HG03457 (cell line): ENCODE data around the gene COL15A1.
"Not testable (repeated sequence)": the region's sequence is repeated elsewhere in the genome, so short reads cannot be mapped to it uniquely, and the experiment has no call there.

Source experiments
- ATAC-seq: cut with Tn5 transposase; IDR thresholded peaks from one replicate; pipeline ENCODE4 v1.9.1; 2021; ENCODE audit warnings: moderate number of reproducible peaks; ENCODE audit not compliant: unreplicated experiment

Gene COL15A1

DNA sequence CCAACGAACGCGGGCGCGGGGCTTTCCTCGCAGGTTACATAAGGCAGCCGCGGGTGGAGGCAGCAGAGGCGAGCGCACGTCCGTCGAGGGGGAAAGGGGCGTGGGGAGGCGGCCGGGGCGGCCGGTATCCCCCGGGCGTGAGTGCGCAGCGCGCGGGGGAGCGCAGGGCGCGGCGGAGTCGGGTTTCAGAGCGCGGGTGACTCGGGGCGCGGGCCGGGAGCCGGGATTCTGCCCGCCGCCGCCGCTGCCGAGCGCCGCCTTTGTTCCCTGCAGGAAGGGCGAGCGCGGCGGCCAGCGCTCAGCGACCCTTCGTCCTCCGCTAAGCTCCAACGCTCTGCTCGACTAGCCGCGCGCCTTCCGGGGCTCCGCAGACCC lies at the start of gene COL15A1:
Gene COL15A1, plus strand, starts transcription at position 226 of the 375 bp plus-strand sequence. CDS start 155 bp downstream, outside the sequence.
- no peak for ATAC-seq

DNA sequence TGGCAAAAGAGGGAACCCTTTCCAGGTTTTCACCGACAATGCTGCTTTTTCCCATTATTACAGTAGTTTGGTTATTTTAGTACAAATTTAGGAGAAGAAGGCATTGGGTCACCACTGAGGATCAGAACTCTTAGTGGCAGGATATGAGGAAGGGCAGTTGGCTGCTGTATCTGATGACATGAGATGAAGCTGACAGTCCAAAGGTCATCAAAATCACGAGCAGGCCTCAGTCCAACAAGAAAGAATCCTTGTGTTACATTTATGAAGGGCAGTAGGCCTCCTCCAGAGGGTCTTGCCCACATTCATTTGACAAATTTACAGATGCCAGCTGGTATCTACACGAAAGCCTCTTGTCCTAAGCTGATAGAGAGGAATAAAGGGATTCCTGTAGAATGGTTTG lies 49.5 kb upstream of the COL15A1 start:
- no peak for ATAC-seq

DNA sequence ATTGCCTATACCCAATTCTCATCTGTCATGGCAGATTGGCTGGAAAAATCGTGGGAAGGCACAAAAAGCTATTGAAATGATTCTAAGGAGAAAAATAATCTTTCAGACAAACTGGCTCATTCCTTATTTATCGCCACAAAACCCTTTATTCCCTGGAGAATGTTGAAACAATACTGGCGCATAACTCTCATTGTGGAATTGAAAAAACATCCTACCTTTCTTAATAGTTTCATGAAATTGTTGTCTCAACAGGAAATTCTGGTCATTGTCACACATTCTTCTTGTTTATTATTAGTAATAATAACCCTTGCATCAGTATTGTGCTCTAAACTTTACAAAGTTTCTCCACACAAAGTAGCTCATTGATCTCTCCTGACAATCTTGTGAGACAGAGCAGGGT lies 48.9 kb upstream of the COL15A1 start:
- ATAC-seq = no peak

DNA sequence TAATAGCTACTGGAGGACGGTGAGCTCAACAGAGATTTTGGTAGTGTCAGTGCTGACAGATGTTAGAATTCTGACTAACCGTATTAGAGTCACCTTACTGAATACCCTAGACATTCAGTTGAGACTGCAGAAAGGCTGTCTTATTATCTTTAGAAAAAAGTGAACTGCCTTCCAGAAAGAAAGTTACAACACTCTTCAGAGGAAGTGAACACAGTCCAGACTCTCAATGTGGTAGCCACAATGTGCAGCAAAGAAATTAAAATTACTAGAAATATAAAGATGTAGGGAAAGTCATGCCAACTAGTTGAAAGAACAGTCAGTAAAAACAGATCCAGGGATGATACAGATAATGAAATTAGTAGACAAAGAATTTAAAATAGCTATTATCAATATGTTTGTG lies 47.1 kb upstream of the COL15A1 start:
- no peak for ATAC-seq

DNA sequence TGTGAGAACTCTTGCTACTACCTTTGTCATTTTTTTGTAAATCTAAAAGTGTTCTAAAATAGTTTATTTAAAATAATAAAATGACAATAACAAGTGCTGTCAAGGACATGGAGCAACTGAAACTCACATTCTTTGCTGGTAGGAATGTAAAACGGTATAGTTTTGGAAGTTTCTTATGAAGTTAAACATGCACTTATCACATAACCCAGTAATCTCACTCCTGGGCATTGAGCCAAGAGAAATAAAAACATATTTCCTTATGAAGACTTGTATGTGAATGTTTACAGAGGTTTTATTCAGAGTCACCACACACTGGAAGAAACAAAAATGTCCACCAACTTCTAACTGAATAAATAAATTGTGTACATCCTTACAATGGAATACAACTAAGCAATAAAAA lies 46.0 kb upstream of the COL15A1 start:
- ATAC-seq = no peak

DNA sequence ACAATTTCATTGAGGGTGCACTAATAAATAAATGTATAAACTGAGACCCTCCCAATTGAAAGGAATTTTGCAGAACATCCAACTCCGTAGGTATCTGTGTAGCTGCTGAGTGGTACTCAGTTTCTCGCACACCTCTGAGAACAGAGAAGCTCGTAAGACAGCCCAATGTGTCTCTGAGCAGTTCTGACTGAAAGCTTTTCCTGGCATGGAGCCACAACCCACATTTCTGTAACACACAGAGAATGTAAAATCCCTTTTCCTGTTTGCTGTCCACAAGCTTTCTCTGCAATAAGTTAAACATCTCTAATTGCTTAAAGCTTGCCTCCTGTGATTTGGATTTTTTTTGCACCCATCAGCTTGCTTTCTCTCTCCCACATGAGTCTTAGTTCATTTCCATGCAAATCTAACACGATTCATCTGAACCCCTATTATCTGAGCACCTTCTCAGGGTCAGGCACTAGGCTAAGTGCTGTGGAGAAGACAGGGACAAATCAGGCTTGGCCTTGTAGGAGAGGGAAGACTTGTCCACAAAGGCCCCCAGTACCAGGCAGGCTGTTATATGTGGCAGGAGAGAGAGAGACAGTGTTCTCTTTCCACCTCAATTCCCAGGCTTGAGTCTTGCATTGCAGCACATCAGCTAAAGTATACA lies 44.2 kb upstream of the COL15A1 start:
- ATAC-seq = no peak

DNA sequence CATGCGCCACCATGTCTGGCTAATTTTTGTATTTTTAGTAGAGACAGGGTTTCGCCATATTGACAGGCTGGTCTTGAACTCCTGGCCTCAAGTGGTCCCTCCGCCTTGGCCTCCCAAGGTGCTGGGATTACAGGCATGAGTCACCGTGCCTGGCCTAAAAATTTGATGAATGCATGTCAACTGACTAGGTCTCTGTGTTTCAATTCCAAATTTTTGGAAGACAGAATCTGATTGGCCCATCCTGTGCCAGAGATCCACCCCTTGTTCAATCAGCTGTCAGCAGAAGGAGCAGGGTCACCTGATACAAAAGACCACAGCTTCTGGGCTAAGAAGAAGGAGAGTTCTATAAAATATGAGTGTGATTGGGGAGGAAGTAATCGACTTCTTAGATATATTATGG lies 43.5 kb upstream of the COL15A1 start:
- no peak for ATAC-seq

DNA sequence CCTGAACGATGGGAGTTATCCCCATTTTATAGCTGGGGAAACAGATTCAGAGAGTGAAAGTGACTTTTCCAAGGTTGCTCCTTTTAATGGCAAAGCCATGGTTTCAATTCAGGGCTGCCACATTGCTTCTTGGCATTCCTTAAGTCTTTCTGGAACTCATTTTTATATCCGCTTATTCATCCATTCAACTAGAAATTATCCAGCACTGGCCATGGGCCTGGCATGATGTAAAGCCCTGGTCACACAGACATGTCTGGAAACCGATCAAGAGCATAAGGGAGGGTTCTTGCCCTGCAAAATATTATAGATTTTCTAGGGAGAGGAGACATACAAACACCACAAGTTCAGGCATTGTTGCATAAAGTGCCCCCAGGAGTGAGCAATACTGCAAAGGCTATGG lies 43.0 kb upstream of the COL15A1 start:
- ATAC-seq = no peak

DNA sequence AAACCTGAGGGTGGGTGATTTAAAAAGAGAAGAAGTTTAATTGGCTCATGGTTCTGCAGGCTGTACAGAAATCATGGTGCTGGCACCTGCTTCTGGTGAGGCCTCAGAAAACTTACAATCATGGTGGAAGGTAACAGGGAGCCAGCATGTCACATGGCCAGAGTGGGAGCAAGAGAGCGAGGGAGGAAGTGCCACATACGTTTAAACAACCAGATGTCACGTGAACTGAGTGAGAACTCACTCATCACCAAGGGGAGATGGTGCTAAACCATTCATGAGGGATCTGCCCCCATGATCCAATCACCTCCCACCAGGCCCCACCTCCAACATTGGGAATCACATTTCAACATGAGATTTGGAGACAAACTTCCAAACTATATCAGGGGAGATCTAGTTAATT lies 41.9 kb upstream of the COL15A1 start:
- not testable (repeated sequence) for ATAC-seq

DNA sequence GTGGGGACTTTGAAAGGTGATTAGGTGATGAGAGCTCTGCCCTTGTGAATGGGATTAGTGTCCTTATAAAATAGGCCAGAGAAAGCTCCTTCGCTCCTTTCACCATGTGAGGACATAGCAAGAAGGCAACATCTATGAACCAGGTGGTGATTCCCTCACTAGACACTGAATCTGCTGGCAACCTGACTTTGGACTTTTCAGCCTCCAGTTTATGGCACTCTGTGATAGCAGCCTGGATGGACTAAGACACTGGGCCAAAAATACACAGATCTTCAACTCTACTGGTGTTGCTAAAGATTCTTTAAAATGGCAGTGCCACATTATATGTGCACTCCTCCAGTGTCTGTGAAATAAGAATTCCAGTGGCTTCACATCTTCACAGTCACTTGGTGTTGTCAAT lies 41.2 kb upstream of the COL15A1 start:
- ATAC-seq = no peak

DNA sequence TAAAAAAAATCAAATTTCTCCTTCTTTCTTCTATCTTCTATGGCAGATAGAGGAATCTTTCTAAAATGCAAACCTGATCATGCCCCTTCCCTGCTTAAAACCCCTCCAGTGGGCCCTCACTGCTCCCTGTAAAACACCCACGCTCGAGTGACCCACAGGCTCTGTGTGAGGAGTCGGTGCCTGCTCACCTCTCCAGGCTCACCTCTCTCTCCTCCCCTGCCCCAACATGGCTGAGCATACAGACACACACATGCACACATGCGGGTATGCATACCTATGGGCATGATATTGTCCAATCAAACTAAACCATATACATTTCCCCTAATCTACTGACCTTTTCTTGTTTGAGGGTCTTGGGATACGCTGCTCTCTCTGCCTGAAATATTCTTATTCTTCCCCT lies 40.8 kb upstream of the COL15A1 start:
- no peak for ATAC-seq

DNA sequence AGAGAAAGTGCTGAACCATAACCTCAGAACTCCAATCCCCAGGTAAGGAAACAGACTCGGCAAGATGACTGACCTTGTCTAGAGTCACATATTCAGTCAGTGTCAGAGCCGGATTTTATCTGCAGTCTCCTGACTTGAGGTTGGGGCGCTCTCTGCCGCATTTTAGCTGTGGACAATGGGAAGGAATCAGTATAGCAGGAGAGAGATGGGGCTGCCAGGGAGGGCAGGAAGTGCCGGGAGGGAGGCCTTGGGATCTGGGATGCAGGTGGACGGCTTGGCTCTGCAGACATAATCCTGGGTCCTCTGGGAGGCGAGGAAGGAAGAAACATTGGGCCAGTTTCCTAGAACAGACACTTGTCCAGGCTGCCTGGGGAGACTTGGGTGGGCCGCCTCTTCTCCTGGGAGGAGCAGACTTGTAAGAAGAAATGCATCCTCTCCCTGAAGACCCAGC lies 39.7 kb upstream of the COL15A1 start:
- no peak for ATAC-seq

DNA sequence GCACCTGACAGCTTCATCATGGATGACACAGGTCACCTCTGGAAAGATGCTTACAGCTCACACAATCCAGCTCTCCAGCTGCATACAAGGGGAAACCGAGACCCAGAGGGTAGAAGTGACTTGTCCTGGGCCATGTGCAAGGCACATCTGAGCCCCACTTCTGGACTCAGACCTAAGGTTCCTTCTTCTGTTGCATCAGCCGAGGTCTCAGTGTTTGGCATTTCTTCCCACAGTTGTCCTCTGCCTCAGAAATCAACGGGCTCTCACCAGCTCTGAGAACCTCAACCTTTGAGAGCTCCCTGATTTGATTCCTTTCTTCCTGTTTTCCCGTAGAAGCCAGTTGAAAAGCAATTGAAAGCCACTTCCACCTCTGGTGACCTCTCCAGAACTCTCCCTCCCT lies 38.7 kb upstream of the COL15A1 start:
- no peak for ATAC-seq

DNA sequence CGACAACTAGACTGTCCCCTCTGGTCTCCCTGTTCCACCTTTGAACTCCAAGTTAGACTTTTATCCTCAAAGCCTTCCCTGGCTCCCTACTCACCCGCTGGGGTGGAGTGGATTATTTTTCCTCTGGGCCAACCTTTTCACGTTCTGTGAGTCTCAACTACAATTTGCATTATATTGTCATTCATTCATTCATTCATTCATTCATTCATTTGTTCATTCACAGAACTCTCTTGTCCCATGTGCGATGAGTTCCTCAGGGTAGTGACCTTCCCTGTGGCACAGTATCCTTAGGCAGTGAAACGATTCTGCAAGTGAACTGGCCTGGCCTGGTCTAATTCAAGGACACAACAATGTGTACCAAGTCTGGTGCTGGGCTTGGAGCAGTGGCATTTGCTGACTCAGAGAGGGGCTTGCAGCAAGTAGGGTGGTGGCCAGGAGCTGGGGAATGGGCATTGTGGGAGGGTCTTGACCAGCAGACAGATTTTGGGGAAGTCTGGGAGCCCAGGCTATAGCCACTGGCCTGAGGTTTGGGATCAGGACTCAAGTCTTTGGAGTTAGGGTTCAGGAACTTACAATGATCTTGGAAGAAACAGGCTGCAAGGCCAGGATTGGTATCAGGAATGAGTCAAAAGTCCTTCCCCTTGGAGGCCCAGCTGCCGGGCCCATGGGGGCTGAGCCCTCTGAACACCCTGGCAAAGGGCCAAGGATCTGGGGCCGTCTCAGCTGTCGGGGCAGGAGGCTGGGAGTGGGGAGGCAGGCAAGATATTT lies 37.2 kb upstream of the COL15A1 start:
- ATAC-seq = no peak

DNA sequence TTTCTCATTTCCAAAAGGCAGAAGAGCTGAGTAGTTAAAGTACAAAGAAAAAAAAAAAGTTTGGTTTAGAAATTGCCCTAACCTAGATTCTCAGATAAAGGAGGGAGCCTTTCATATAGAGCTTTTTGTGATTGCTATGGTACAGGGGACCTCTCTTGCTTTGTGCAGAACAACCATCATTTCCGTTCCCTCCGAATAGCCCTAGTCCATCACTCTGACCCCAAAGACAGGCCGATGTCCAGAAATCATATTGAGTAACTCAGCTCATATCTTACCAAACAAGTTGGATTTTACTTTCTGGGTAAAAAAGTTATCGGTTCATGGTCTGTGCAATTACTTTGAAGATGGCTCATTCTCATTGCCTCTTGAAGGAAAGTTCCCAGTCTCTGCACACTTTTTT lies 36.7 kb upstream of the COL15A1 start:
- no peak for ATAC-seq

DNA sequence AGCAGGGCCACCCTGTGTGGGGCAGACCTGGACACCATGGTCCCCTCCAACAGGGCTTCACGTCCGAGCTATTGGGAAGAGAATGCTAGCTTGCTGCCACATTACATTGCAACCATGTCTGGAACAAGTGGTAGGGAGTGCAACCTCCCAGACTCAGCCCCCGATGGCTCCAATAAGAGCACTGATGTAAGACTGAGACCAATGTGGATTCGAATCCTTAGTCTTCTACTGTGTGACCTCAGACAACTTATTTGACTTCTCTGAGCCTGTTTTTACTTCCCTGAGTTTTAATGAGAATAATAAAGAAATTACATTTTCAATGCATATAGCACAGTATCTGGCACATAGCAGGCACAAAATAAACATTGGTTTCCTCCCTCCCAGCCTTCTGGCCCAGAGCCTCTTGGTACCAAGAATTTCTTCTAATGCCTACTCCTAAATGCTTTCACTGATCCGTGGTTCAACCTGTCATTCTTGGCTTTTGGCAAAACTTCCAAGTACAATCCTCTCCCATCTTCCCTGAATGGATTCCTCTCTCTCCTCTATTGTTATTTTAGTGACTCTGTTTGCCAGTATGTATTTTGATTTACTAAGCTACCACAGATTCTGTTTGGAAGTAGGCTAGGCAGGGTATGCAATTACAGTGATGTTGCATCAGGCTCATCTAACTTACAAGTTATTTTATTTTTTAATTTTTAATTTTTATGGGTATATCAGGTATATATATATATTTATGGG lies 34.6 kb upstream of the COL15A1 start:
- no peak for ATAC-seq

DNA sequence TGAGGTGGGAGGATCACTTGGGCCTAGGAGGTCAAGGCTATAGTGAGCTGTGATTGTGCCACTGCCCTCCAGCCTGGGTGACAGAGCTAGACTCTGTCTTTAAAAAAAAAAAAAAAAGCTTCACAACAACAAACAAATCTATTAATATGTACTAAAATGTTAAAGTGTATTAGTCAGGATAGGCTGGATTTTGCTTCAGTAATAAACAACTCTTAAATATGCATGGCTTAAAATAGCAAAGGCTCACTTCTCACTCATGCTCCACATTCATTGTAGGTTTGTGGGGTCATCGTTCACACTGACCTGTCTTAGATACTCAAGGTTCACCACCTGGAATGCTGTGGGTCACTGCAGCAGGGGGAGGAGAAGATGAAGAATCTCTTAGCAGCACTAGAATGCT lies 33.8 kb upstream of the COL15A1 start:
- no peak for ATAC-seq

DNA sequence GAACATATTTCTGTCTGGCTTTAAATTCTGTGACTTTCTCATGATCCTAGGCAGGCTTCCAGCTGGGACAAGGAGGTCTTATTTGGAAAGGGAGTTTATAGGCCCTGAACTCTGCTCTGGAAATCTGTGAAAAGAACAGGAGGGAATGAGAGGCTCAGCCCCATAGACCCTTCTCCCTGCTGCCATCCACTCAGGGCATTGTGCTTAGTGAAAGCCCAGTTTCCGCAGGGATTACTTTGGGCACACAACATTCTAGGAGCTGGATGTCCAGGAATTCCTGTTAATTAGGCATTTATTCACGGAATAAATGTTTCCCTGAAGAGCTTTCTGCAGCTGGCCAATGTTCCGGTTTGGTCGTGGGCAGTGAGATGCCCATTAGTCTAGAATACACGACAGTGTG lies 32.7 kb upstream of the COL15A1 start:
- no peak for ATAC-seq

DNA sequence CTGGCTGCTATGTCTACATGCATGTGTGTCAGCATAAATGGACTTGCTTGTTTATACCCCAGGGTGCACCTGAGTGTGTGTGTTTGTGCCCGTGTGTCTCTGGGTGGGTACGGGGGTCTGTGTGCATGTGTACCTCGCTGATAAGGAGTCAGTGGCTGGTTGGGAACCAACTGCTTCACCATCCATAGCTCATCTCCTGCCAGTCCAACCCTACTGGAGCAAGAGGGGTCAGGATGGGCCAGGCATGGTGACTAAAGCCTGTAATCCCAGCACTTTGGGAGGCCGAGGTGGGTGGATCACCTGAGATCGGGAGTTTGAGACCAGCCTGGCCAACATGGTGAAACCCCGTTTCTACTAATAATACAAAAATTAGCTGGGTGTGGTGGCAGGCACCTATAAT lies 32.0 kb upstream of the COL15A1 start:
- ATAC-seq = not testable (repeated sequence)

DNA sequence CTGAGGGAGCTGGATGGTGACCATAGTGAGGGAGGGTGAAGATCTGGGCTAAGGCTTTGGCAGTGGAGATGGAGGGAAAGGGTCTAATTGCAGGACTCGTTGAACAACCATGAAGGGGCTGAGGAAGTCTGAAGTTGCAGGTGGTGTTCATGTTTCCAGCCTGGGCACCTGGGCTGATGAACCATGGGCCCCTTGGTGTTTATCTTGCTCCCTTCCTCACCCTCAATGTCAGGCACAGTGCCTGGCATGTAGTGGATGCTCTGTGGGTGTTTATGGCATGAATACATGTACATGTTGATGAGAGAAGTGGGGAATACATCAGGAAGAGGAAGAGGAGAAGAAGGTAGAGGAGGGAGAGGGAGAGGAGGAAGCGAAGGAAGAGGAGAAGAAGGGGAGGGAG lies 31.3 kb upstream of the COL15A1 start:
- no peak for ATAC-seq

DNA sequence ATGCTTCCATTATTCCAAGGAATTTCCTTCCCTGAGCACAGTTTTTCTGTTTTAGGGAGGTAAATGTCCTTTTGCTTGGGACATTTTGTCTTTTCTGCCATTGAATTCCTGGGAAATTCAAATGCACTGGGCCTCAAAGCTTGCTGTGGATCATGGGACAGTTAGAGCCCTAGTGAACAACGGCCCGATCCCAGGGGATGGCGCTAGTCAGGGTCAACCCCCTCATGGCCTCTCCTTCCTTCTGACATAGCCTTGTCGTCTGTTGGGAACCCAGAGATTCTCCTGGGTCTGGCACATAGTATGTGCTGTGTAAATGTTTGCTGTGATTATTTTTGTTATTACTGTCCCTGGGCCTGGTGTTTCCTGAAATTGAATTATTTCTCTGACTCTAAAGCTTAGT lies 30.7 kb upstream of the COL15A1 start:
- no peak for ATAC-seq

DNA sequence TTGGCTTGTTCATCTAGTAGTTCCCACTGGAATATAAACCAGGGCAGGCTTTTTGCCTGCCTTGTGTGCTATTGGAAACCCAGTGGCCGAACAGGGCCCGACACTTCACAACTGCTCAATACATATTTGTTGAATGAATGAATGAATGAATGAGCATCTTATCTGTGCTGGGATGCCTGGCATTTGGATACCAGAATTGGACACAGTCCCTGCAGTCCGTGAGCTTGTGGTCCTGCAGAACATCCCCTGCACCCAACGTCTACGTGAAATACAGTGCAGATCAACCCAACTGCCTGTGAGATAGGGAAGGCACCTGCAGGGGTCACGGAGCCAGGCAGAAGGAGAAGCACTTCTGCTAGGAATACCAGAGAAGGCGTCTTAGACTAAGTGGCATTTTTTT lies 30.0 kb upstream of the COL15A1 start:
- ATAC-seq = no peak
